Vagina (tissue), 2 donors: ENCODE data around the gene NAA40.

Experiments used
- POLR2A ChIP-seq, 2 donors: fragments of 450-650 bp; IDR thresholded peaks; one replicate each; pipeline ENCODE4 v1.6.1; 2017; ENCODE audit warnings: antibody characterized with exemption in 2 of 2, mild to moderate bottlenecking in 2 of 2, moderate library complexity in 2 of 2
- POLR2AphosphoS5 ChIP-seq, 2 donors: sonication (generic); formaldehyde crosslinking; IDR thresholded peaks; one replicate each; pipeline ENCODE4 v1.9.0; 2017; ENCODE audit warnings: antibody characterized with exemption in 2 of 2, mild to moderate bottlenecking in 2 of 2, low read depth in 1 of 2; ENCODE audit not compliant: insufficient read depth in 1 of 2
- TF ChIP-seq, protein P1 (sequence below), 3 experiments: fragments of 450-650 bp in 2 of 3; fragments of 200-600 bp in 1 of 3; sonication (generic) in 1 of 3; IDR thresholded peaks; one replicate each; pipeline ENCODE4 v1.5.1; 2017 to 2019; ENCODE audit warnings: antibody characterized with exemption in 3 of 3, mild to moderate bottlenecking in 2 of 3, moderate library complexity in 2 of 3

DNA sequence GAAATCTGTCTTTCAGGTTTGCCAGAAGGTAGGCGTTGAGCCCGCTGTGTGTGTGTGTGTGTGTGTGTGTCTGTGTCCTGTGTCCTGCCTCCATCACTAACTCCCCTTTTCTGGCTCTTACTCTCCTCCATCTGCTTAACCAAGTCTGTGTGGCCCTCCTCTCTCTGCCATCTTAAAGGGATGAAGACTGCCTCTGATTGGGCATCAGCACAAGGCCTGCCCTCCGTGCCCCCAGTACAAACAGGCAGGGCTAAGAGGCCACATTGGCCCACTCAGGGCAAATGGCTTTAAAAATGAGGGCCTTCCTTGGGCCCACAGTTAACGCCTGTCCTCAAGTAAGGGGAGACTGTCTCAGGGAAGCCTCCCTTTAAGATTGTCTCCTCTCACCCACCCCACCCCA lies 32.7 kb upstream of the NAA40 start:
- TF ChIP-seq, protein P1, sequence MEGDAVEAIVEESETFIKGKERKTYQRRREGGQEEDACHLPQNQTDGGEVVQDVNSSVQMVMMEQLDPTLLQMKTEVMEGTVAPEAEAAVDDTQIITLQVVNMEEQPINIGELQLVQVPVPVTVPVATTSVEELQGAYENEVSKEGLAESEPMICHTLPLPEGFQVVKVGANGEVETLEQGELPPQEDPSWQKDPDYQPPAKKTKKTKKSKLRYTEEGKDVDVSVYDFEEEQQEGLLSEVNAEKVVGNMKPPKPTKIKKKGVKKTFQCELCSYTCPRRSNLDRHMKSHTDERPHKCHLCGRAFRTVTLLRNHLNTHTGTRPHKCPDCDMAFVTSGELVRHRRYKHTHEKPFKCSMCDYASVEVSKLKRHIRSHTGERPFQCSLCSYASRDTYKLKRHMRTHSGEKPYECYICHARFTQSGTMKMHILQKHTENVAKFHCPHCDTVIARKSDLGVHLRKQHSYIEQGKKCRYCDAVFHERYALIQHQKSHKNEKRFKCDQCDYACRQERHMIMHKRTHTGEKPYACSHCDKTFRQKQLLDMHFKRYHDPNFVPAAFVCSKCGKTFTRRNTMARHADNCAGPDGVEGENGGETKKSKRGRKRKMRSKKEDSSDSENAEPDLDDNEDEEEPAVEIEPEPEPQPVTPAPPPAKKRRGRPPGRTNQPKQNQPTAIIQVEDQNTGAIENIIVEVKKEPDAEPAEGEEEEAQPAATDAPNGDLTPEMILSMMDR (IDR thresholded peaks at IDR 0.05) = no peak
- TF ChIP-seq POLR2AphosphoS5 (IDR thresholded peaks at IDR 0.05; ENCODE audit: insufficient read depth in 1 of 2, low read depth in 1 of 2) = no peak
- no peak for TF ChIP-seq POLR2A (IDR thresholded peaks at IDR 0.05)
